HG03108 (cell line): ENCODE measurements around the gene LHFPL2.
A peak's percentile ranks its signal among the peaks of the same experiment; 100 is the strongest.

Experiments used
- ATAC-seq: cut with Tn5 transposase; IDR thresholded peaks from one replicate; pipeline ENCODE4 v1.9.1; 2021; ENCODE audit warnings: moderate library complexity; ENCODE audit not compliant: unreplicated experiment

LHFPL2 gene

DNA sequence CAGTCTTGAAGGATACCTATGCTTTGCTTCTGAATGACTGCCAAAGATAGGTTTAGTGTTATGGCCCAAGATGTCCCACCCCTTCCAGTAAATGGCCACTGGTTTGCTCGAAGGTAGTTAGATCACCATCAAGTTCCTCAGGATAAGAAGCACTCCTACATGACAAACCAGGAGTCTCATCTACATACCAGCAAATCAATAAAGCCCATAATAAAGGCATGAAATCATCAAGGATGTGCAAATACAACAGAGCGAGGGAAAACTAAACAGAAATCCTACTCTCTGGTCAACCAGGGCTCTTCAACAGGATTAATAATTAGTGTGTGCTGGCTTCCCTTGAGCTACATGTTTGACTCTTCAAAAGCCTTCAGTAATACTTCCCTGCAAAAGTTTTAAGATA, 141.0 kb downstream of the LHFPL2 start:
- no peak for ATAC-seq

DNA sequence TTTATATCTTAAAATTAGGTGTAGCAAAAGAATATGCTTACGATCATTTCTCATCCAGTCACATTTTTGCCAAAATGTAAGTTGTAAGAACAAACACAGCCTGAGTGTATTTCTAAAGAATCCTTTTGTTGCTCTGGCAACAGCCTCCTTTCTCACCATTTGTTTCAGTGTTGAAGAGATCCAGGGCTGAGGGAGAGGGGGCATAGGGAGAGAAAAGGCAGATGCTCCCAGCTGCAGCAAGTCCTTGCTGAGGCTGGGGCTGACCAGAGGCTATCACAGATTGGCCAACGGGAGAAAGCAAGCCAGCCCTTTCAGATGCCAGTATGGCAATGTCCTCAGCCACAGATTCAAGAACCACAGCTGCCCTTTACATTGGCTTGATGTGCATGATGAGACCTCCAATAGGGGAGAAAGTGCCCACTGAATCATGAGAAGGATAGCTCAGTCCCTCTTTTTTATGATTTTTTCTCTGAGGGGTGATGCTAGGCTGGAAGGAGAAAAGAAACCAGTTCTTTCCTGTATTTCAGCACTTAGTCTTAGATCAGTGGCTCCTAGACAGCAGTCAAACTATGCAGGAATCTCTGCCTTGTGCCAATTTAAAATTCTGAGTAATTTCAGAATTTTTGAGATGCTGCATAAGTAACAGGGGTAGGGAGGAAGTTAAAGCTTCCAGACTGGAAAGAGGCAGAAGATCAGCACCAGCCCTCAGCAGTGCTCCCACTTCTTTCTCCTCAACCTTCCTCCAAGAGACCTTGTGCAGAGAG, 142.1 kb downstream of the LHFPL2 start:
- no peak for ATAC-seq

GRCh38 chr5:78505860-78506259, 142.7 kb downstream of the LHFPL2 start:
- ATAC-seq = no peak

DNA sequence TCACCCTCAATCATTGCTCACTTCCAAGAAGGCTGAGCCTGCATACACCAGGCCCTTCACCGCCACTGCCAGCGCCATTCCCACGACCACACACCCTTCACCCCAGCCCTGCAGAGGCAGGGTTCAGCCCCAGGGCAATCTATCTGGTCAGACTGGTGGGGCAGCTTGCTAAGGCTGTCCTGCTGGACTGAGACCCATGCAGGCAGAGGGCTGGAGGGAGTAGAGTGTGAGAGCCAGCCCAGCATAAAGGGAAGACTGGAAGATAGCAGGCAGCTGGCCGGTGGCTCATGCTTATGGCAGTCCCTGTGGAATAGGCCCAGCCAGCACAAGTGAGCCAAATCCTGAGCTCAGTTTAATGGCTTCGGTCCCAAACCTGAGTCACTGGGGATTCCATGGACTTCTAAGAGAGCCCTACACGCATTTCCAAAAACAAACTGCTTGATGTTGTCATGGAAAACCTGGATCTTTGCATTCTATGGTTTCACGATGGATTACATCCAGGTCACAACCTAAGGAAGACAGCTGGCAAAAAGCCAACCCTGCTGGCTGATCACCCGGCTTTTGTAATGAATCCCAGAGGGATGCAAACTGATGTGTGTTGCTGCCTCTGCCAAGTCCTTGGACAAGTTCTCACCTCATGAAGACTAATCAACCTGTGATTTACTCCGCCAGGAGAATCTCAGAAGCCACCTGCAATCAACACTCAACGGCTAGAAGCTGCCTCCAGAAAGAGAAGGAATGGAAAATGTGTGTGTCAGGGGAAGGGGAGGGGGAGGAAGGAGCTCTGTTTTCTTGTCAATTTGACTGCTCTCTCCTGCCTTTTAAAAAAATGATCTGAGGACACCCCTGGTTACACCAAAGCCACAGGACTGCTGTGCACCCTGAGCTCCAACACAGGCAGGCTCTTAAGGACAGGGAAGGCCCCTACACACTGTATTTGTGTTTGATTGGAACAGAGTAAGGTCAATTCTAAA, 143.6 kb downstream of the LHFPL2 start:
- no peak for ATAC-seq

GRCh38 chr5:78503958-78504653, 144.5 kb downstream of the LHFPL2 start:
- ATAC-seq = no peak

- ATAC-seq = no peak
Measured at GRCh38 chr5:78501411-78502352, 146.9 kb downstream of the LHFPL2 start.

DNA sequence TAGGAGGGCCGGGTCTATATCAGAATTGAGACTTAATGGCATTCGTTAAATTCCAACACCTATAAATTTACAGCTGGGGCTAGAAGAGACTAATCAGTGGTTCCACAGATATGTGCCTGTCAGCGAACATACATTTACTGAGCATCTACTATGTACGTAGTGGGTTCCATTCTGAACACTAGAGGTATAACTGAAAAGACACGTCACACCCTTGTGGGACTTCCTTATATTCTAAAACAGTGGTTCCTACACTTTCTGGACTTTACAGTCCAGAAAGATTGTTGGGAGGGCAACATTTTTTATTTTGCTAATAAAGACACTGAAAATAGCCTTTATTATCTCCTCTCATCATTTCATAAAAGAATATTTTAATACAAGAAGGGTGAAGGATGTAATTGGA, 147.7 kb downstream of the LHFPL2 start:
- no peak for ATAC-seq

DNA sequence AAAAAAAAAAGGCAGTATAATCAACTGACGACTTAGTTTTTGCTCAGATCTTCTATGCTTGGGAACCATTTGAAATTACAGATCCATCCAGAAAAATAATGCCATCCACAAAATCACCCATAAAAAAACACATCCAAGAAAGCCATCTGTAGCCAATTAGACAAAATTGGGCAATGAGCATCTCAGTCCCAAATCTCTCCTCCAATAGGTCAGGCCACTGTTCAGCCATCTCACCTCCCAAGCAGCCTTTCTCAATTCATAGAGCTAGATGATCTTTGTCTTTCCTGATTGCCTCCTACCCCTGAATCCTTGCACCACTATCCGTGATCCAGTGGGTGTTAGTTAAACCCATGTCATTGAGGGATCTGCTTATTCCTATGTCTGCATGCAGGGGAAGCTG, 148.5 kb downstream of the LHFPL2 start:
- no peak for ATAC-seq

DNA sequence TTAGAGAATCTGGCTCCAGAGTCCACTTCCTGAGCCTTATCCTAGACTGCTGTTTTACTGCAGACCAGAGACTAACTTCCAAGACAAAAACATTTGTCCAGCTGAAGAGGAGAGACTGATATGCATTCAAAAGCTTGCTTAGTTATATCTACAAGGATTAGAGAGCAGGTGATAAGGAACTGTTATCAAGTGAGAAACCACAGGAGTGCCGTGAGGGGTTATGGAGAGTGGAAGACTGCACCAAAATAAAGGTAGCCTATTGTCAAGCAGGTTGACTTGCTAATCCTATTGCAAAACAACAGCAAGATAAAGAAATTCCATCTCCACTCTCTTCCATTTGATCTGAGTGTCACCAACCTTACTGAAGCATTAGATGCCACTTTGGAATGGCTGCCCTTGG, 149.1 kb downstream of the LHFPL2 start:
- no peak for ATAC-seq

- ATAC-seq = no peak
Measured at GRCh38 chr5:78497573-78498533, 150.7 kb downstream of the LHFPL2 start.

DNA sequence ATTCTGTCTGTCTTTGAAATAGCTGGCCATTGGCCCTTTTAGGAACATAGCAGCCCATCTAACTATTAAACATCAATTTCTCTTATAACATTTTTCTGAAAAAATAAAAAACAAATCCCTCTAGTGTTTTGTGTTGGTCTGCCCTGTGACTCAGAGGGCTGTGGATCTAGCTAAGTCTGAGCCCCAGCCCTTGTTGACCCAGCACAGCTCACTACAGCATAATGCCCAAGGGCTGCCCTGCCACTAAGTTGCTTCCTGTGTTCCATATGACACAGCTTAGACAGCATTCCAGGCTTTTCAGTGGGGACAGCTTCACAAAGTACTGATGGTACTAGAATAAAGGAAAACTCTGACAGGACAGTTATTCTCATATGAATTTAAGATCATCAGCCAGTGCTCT, 152.2 kb downstream of the LHFPL2 start:
- ATAC-seq = no peak

DNA sequence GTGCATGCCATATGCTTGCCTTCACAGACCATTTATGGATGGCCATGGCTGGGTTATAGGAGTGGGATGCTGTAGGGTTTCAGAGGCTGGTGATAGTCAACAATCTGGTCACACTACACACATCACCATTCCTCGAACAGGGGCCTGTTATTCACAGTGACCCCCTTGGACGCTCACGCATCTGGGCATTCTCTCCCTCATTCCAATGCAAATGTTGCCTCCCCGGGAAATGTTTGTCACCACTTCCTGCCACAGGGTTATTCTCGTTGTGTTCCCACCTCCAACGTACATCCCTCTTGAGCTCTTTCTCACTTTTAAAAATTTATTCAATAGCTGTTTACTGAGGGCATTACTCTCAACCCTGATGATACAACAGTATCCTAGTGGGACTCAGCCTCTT, 152.8 kb downstream of the LHFPL2 start:
- ATAC-seq = no peak

- ATAC-seq = no peak
Measured at GRCh38 chr5:78492650-78493049, 155.9 kb downstream of the LHFPL2 start.

DNA sequence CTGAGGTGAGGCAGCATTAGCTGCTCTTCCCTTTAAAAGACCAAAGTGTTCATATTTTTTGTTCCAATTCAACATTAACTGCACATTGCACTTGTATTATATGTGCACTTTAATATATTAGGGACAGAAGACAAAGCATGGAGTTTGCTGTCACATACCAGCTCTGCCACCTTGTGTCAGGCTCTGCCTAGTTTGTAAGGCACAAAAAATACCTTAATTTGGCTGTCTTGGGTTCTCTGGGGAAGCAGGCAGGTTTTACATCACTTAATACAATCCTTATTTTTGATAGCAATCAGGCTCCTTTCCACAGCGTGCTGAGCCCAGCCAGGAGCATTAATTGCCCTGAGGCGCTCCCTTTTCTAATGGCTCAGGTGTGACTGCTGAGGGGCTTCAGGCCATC, 156.3 kb downstream of the LHFPL2 start:
- no peak for ATAC-seq

GRCh38 chr5:78490709-78491485, 157.7 kb downstream of the LHFPL2 start:
- no peak for ATAC-seq

- no peak for ATAC-seq
Measured at GRCh38 chr5:78487846-78488245, 160.7 kb downstream of the LHFPL2 start.

DNA sequence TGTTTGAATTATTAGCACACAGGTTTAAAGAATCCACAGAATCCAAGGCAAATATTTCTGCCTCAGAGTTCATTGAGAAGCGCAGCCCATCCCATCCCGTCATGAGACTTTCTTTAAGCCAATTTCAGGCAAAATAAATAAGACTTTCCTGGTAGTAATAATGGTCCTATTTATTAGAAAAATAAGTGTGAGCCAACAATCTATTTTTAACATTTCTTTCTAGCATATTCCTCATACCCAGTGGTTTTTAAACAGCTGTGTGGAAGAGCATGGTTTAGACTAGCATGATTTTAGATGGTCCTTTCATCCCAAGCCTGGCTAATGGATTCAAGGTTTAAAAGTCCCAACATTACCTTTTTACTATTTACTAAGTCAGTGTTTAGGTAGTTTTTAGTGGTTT, 162.4 kb downstream of the LHFPL2 start:
- ATAC-seq = no peak

- peak; percentile 83 for ATAC-seq
Measured at GRCh38 chr5:78483809-78484521, 164.6 kb downstream of the LHFPL2 start.
